ENCODE data around the gene CRB2.

Gene CRB2

DNA sequence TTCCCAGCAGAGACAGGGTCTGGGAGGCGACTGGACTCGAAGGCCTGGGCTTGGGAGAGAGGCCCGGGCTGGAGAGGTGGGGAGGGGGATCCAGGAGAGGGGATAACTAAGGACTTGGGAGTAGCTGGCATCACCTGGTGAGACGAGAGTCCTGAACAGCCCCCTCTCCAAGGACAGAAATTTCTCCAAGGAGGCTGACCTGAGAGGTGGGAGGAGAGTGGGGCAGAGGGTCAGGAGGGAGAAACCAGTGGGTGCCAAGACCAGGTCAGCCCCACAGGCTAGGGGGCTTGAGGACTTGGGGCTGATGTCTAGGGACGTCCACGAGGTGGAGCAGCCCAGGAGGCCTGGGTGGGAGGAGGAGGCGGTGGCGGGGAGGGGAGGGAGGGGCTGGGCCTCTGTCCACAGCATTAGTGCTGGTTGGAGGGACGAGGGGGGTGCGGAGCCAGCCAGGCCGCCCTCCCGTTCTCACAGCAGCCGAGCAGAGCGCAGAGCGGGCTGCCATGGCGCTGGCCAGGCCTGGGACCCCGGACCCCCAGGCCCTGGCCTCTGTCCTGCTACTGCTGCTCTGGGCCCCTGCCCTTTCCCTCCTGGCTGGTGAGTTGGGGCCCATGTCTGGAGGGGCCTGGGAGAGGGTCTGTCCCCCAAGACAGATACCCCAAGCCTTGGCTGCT lies at the start of gene CRB2:
Gene CRB2 (plus strand): TSS at position 437 of the 671 bp plus-strand sequence. CDS start 64 bp downstream, at position 501.
- no peak for FAIRE-seq

DNA sequence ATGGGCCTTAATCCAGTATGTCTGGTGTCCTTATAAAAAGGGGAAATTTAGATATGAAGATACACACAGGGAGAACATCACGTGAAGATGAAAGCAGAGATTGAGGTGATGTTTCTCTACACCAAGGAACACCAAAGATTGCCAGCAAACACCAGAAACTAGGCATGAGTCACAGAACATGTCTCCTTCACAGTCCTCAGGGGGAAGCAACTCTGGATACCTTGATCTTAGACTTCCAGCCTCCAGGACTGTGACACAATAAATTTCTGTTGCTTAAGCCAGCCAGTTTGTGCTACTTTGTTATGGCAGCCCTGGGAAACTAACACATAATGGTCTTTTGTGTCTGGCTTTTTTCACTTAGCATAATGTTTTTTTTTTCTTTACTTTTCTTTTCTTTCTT lies 46.4 kb upstream of the CRB2 start:
- no peak for FAIRE-seq

DNA sequence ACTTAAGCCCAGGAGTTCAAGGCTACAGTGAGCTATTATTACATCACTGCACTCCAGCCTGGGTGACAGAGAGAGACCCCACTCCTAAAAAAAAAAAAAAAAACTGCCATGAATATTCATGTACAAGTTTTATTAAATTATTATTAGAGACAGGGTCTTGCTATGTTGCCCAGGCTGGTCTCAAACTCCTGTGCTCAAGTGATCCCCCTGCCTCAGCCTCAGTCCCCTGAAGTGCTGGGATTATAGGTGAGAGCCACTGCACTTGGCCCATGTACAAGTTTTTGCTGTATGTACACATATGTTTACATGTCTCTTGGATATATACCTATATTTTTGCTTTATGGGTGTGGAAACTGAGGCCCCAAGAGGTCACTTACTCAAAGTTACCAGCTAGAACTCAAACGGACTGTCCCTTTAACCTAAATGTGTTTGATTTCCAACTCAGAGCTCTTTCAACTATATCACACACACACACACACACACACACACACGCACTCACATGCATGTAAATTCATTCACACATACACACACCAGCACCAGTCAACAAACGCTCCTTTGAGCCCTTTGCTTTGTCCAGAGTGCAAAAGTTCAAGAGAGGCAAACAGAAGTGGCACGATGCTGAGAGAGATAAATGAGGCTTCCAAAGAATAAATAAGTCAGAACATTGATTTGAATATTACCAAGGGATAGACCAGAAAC lies 45.3 kb upstream of the CRB2 start:
- FAIRE-seq = no peak

DNA sequence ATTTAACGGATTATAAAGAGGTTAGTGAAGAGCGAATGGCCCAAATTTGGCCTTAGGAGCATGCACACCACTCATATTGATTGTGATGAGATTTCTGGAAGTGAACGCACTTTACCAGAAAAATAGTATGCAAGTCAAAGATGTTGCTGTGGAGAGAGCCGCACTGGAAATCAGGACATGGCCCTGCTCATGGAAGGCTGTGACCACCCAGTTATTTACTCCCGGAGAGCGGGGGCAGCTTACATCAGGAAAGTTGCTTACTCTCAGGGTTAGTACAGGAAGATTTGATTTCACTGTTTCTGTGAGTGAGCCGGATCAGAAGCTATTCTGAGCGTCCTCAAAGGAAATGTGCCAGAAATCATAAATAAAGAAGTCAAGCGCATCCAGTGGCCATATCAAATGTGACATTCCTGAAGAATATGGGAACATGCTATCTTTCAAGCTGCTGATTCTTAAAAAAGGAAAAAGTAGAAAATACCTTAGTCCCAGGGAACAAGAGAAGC lies 44.7 kb upstream of the CRB2 start:
- no peak for FAIRE-seq

DNA sequence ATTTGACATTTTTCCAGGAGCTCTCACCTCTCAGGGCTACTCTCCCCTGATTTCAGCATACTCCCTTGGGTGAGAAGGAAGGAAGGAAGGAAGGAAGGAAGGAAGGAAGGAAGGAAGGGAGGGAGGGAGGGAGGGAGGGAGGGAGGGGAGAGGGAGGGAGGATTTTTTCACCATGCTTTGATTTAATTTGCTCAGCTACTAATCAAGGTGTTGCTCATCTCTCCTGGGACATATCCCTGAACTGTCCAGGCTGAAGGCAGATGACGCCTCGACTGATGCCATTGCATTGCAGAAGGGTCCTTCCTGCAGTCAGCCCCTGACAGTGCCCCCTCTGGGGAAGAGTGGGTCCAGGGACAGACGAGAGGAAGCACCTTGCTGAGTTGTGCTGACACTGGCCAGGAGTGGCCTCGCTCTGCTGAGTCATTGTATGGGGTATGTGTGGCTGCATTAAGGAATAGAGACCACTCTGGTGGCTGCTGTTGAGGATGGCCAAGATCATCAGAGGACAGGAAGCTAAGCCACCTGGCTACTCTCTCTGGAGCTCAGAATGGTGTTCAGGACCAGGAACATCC lies 43.6 kb upstream of the CRB2 start:
- no peak for FAIRE-seq

DNA sequence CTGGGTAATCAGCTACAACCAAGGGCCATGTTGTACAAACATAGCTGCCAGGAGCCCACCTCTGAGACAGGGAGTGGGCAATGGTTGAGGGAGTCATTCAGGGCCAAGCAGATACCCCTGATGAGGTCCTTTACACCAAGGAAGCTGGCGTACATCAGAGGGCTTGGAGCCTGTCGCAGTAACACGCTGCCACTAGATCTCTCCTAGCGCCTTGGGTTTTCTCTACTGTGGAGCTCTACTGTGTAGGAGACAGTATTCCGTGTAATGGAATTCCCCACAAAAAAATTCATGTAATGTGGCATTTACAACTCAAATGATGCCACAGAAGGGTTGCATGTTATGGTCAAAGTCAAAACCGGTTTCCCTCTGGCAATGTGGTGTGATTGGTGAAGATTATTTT lies 41.4 kb upstream of the CRB2 start:
- FAIRE-seq = no peak

DNA sequence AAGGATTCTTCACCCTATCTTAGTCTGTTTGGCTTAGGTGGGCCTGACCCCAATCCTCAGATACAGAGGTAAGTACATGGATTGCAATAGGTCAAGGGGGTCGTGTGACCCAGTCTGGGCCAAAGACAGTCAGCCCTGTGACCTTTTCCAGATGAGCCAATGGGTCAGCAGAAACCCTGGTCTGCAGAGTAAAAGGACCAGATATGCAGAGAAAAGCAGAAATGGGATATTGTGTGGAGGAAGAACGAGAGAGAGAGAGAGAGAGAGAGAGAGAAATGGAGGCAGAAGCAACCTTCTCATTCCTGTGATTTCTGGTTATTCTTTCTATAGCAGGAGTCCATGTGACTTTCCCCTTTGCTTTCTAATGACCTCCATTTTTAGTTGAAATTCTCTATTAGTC lies 40.4 kb upstream of the CRB2 start:
- FAIRE-seq = no peak

DNA sequence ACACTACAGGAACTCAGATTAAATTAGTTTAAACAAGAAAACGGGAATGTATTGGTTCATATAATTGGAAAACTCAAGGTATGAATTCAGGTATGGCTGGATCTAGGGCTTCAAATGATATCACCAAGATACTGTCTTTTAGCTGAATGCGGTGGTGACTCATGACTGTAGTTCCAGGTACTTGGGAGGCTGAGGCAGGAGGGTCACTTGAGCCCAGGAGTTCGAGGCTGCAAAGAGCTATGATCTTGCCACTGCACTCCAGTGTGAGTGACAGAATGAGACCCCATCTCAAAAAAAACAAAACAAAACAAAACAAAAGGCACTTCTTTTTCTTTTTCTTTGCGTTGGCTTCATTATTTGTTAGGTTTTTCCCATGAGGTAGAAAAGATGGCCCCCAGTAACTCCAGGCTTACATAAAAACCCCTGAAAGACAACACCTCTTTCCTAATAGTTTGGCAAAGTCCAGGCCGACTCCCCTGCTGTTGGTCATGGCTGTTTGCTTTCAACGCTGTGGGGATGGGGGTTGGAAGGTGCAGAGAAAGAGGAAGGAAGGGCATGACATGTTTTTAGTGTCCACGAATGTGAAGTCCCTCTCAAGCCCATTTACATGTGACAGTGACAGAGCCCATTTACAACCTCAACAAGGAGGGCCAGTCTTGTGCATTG lies 39.8 kb upstream of the CRB2 start:
- FAIRE-seq = no peak

DNA sequence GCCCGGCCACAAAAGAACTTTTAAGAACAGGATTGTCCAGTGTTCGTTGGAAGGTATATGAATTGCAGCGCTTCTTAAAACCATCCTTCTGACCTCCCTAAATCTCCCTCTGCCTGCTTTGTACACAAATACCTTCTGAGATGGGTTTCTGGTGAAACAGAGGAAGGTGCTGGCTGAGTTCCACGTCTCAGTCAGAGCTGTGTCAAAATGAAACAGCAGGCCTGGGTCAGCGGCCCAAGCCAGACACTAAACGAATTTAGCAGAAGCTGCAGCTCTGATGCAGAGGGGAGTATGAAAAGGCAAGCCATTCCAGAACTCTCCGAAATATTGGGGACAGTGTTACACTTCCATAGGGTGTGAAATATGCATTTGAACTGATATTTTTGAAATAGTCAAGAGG lies 37.8 kb upstream of the CRB2 start:
- FAIRE-seq = no peak

DNA sequence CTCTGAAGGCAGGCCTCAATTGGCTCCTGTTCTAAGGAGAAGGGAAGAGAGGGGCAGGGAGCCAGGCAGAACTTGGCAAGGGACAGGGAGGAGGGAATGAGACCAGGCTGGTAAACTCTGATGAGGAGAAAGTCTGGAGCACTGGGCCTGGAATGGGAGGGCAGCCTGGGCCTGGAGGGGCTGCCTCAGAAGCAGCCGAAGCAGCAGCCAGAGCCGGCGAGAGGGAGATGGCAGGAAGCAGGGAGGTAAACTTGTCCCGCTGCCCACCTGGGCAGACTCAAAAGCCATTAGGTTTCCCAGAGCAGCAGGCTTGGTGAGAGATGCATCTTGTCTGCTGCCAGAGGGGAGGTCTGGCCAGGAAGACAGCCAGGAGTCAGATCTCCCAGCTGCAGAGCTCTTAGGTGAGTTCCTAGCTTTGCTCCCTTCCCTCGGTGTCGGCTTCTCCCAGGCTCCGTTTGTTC lies 37.0 kb upstream of the CRB2 start:
- FAIRE-seq = no peak

DNA sequence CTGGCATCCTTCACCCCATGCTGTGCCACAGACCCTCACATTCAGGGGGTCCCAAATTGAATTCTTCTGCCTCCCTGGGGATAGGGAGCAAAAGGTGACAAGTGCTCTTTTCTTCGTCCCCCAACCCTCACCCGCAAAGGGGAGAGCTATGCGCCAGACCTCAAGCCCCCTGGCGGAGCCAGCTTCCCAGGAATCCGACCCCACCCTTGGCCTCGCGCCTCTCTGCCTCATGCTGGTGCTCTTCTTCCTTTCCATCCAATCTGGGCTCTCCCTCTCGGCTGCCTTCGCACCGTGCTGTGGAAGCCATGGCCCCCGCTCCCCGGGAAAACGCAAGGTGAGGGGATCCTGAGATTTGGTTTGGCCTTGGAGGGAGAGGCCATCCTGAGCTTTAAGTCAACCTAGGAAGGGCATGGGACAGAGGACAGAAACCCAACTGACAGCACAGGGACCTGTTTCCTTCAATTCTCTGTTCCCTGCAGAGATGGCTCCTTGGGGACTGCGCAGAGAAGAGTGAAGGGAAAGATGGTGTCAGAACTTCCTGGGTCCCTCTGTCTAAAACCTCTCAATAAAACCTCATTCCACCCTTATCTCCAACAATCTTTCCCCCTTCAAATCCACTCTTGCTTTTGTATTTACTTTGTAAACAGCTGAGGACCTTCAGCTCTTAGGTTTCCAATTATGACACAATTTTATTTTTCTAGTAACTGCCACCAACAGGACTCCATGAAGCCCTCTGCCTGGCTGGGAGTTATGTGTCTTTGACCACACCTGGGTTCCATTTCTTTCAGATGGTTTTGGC lies 36.3 kb upstream of the CRB2 start:
- FAIRE-seq = no peak

DNA sequence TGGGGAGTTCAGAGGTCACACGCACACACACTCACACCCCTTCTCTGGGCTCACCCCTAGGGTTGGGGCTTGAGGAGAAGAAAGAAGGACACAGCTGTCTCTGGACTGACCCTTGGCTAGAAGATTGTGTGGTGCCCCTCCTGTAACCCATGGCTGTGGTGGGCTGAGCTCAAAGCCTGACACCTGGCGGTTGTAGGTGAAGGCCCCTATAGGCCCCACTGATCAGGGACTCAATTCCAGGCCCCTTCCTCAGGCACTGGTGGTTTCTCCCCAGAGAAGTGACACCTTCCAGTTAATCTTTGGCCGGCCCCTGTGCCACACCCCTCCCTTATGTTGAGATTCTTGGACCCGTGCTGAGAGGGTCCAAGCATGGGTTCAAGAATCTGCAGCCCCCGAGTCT lies 35.2 kb upstream of the CRB2 start:
- FAIRE-seq = no peak

DNA sequence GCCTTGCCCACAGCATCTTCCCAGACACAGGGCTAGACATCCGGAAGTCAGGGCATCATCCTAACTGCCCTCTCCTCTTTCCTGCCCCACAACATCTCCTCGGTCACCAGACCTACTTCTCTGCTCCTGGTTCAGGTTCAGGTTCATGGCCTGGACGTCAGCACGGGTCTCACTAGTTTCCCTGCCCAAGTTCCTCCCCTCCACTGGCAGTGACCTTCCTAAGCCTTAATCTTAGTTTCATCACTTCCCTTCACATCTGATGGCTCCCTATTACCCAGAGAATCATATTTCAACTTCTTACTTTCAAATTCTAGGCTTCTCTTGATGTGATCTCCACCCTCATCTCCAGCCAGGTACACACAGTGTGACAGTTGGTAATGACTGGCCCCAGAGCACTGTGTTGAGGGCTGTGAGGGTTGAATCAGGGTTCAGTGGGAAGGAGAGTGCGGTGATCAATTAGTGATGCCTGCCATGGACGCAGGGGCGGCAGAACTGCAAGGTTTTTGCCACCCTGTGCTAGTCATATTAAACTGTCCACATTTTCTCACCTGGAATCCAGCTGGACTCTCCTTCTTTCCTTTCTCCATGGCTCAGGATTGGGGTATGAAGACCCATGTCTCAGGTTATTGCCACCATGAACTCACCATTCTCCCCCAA lies 34.3 kb upstream of the CRB2 start:
- no peak for FAIRE-seq

DNA sequence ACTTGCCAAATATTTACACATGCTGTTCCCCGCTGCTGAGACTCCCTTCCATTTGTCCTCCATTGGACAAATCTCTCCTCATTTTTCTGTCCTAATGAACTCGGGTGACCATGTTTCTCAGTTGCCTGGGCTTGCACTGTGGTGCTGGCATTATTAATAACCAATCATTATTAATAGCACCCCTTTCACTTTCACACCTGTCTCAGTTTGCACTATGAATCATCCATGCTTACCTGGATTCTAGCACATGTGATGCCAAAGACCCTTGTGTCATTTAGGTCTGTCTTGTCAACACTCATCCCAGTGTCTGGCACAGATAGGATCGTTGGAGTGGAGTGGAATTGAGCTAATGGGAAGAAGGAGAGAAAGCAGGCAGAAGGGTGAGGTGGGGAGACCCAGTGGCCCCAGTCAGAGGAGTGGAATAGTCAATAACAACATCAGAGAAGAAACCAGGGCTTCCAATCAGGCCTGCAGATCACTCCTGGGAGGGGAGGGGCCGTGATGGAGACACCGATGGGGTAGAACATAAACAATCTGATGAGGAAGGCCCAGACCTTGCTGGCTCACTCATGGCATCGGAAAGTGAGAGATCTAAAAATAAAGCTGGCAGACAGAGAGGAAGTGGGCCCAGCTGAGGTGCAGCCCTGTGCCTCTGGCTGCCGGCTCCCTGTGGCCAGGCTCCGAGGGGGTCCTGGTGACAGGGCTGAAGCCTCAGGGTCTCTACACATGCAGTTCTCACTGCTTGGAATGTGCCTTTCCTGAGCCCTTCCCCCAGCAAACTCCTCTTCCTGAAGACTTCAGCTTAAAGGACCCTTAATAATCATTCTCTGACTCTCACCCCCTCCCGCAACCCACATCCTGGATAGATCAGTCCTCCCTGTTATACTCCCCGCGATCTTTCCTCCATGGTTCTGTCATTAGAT lies 33.5 kb upstream of the CRB2 start:
- FAIRE-seq = no peak

DNA sequence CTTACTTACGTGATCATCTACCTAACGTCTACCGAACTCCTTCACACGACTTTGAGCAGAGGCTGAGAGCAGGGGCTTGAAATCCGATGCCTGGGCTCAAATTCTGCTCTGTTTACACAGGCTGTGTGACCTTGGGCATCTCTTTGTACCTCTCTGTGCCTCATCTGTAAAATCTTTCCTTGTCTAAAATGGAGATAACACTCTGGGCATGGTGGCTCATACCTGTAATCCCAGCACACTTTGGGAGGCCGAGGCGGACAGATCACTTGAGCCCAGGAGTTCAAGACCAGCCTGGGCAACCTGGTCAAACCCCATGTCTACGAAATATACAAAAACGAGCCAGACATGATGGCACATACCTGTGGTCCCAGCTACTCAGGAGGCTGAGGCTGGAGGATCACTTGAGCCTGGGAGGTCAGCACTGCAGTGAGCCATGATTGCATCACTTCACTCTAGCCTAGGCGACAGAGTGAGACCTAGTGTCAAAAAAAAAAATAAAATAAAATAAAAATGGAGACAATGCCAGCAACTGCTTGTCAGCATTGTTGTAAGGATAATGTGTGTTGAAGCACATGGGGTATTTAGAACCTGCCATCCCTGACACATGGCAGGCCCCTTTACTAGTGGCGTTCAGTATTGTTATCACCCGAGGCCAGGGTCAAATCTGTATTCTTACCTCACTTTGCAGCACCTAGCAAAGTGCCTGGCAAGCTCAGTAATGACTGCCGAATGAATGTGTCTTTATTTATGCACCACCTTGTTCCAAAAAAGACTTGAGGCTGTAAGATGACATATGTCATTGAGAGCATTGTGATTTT lies 32.6 kb upstream of the CRB2 start:
- FAIRE-seq = no peak

DNA sequence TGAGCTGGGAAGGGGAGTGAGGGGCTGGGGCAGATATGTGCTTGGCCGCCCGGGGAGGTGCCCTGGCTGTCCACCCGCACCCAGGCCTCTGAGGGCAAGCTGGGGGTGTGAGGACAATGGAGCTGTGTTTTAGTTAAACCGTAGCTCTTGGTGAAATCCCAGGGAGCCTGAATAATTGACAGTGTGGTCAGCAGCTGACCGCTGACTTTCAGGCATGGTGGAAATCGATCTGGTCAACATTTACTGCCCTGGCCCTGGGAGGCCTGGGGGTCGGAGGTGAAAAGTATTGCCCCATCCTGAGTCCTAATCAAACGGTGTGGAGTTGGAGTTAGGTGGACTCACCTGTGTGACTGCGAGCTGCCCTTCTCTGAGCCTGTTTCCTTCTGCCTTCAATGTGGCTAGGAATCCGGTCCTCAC lies 31.2 kb upstream of the CRB2 start:
- no peak for FAIRE-seq

DNA sequence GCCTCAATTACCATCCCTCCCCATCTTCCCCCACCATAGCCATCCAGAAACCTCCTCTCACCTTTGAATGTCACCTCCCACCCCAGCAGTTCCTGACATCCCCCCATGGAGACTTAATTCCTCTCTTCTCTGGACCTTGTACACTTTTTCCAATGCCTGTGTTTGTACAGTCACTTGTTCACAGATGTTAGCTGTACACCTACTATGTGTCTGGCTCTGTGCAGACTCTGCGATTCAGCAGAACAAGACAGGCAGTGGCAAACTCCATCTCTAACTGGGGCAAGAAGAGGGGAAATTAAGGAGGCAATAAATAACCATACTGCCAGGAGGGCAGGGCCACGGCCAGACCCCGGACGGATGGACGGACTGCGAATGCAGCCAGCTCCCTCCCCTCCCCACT lies 29.8 kb upstream of the CRB2 start:
- no peak for FAIRE-seq

DNA sequence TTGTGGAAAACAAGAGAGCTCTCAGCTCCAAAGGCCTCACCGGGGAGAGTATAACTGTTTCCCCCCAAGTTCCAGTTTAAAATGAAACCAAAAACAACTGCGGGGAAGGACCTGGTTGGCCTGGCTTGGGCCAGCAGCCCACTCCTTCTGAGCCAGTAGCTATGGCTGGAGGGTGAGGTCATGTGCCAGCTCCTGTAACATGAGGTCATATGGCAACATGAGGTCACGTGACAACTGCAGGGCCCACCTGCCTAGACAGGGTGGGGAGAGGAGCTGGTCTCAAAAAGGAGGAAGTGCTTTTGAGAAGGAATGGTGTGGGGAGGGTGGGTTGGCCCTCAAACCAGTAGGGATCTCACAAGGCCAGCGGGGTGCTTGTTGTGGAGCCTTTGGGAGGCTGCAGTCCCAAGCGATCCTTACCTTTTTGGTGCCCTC lies 29.3 kb upstream of the CRB2 start:
- no peak for FAIRE-seq

DNA sequence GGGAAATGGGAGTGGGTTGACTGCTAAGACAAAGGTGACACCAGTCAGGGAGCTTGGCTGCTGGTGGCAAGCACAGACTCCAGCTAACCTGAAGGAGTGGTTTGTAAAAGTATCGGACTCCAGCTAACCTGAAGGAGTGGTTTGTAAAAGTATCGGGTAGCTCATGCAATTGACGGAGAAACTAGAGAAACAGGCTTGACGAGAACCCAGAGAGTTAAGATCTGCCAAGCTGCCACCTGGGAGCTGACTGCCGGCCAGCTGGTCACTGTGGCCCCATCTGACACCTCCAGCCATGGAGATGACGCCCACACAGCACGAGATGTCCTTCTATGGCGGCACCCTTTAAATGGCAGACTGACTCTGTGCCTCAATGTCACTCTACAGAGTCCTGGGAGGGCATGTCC lies 28.3 kb upstream of the CRB2 start:
- no peak for FAIRE-seq

DNA sequence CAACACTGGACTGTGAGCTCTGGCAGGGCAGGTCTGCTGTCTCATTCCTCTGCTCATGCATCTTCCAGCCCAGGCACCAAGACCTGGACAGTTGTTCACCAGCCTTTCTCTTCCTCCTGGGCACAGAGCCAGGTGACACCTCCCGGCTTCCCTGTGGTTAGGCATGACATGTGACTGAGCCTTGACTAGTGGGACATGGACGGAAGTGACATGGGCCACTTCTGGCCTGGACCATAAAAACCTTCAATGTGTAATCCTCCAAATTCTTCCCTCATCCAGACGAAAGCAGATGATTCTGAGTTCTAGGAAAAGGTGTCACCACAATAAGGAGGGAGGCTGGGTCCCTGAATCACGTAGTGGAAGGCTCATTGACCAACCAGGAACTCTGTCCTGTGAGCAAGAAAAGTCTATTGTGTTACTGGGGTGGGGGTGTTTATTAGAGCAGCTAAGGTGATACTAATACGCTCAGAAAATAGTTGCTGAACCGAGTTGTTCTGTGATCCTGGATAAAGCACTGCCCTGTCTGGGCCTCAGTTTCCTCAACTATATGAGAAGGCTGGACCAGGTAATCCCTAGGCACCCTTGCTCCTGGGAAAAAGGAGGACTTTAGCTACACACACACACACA lies 26.6 kb upstream of the CRB2 start:
- FAIRE-seq = no peak

Measured in G401.6 (cell line).